Measurements from ENCODE around the gene OR10G8. TPM values are rescaled to one million over a fixed set of nuclear protein-coding genes. Genes with fewer than 3 reads are reported as not detected.

OR10G8 gene, protein sequence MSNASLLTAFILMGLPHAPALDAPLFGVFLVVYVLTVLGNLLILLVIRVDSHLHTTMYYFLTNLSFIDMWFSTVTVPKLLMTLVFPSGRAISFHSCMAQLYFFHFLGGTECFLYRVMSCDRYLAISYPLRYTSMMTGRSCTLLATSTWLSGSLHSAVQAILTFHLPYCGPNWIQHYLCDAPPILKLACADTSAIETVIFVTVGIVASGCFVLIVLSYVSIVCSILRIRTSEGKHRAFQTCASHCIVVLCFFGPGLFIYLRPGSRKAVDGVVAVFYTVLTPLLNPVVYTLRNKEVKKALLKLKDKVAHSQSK
- not detected in 5 replicates for total RNA-seq (2022; extraction: Qiagen RNA extraction)

GRCh38 chr11:124026498-124026897 is at the start of gene OR10G8:
TSS of gene OR10G8 (plus strand) at chr11:124026798. CDS start at chr11:124029623, 2,825 bp downstream.

DNA sequence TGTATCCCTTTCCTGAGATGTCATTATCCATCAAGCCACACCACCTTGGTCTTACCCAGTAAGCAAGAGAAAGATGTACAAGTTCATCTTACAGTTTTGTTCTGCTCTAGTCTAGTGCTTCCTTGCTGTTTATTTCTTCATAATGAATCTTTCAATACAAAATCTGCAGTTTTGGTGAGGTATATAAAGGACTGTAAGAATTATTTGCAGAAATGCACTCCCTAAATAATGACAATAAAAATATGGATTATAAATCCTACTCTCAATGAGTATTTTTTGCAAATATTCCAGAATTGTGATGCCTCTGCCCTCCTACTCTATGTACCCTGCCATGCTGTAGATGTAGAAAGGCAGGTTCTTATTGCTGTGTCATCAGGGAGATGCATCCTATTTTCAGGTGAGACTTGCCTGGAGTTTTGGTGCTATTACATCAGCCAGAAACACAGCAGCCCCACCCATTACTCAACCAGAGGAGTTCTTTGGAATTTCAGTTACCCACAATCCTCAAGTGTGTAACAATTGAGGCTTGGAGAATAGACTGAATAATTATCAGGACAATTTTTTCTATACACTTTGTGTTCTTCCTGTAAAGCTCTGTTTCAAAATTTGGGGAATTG is 48.8 kb upstream of the OR10G8 start, which contains the start of gene OR10S1:
Gene OR10S1 (minus strand): TSS at position 51 of the 617 bp plus-strand sequence. CDS start 117 bp downstream, outside the sequence.

GRCh38 chr11:123995119-123995518 is 31.5 kb upstream of the OR10G8 start, which contains the start of gene OR10G6:
TSS of gene OR10G6 (minus strand) at chr11:123995161. CDS start at chr11:123995161, 0 bp downstream.

DNA sequence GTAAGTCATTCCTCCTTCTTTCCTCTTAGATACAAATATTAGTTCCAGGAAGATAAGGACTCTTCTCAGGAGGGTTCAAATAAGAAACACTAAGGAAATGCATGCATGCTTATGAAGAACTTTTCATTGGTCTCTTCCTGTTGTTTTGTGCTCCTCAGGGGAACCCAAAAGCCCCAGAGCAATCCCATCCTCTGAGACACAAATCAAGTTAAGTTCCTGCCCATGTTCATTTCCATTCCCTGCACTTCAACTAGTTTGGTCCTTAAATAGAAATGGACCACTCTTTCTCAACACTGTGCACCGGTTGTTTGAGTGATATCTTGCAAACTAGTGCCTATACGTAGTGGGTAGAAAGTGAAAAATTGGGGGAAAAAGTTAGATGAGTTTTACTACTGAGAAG is 13.9 kb upstream of the OR10G8 start, which contains the start of gene OR10G4:
Gene OR10G4 (plus strand): TSS at position 301 of the 400 bp plus-strand sequence. CDS start 2,578 bp downstream, outside the sequence.

DNA sequence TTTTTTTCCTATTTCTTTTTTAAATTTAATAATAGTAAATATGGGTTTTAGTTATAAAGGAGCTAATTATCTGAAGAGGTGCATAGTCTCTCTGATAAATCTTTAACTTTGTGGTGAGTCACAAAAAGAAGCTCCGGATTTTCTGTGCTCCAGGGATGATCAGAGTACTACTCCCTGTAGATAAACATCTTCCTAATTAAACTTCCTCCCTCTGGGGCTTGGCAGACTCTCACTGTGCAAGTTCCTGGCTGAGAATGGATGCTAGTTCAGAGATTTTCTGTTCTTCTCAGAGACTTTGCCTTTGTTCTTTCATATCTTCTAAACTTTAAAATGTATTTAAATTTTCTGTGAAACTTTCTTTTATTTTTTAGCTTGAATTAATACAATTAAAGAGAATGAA is 14.7 kb downstream of the OR10G8 start, which contains the start of gene OR10G7:
Gene OR10G7 (minus strand): TSS at position 72 of the 400 bp plus-strand sequence. CDS start 2,324 bp downstream, outside the sequence.

Other genes starting within 250 kb of the OR10G8 start
- gene OR6M1, start 220.4 kb upstream of the OR10G8 start, total RNA-seq (2022; extraction: Qiagen RNA extraction), result not detected in 5 replicates
- gene TMEM225, start 141.1 kb upstream of the OR10G8 start, total RNA-seq (2022; extraction: Qiagen RNA extraction), result not detected in 5 replicates
- not detected in 5 replicates for gene OR8D4, start 124.6 kb upstream of the OR10G8 start, total RNA-seq (2022; extraction: Qiagen RNA extraction)
- not detected in 5 replicates for gene OR4D5, start 87.2 kb upstream of the OR10G8 start, total RNA-seq (2022; extraction: Qiagen RNA extraction)
- gene OR6T1, start 83.0 kb upstream of the OR10G8 start, total RNA-seq (2022; extraction: Qiagen RNA extraction), result not detected in 5 replicates
- gene OR10S1, start 49.0 kb upstream of the OR10G8 start, total RNA-seq (2022; extraction: Qiagen RNA extraction), result not detected in 5 replicates
- not detected in 5 replicates for gene OR10G6, start 31.6 kb upstream of the OR10G8 start, total RNA-seq (2022; extraction: Qiagen RNA extraction)
- not detected in 5 replicates for gene OR10G4, start 13.8 kb upstream of the OR10G8 start, total RNA-seq (2022; extraction: Qiagen RNA extraction)
- gene OR10G9, start 3.8 kb upstream of the OR10G8 start, total RNA-seq (2022; extraction: Qiagen RNA extraction), result not detected in 5 replicates
- not detected in 5 replicates for gene OR10G7, start 14.5 kb downstream of the OR10G8 start, total RNA-seq (2022; extraction: Qiagen RNA extraction)
- gene VWA5A, start 88.7 kb downstream of the OR10G8 start, total RNA-seq (2022; extraction: Qiagen RNA extraction), result 0.16 to 0.27 TPM (median 0.21 TPM) in 5 replicates
- gene OR10D3, start 156.5 kb downstream of the OR10G8 start, total RNA-seq (2022; extraction: Qiagen RNA extraction), result not detected in 5 replicates
- gene OR8G1, start 214.3 kb downstream of the OR10G8 start, total RNA-seq (2022; extraction: Qiagen RNA extraction), result not detected in 5 replicates
- not detected in 5 replicates for gene OR8G5, start 229.6 kb downstream of the OR10G8 start, total RNA-seq (2022; extraction: Qiagen RNA extraction)

Measured in A549 treated with AZD2906 at 1 μM for 4 hours (cell line).